Measurements from ENCODE around the gene SLC34A3.

Gene SLC34A3

GRCh38 chr9:137266585-137267453, 36.1 kb downstream of the SLC34A3 start:
- no peak for TF ChIP-seq CTCF (IDR thresholded peaks at IDR 0.05; ENCODE audit: insufficient read depth, low read length)
- no peak for TF ChIP-seq SPI1 (IDR thresholded peaks at IDR 0.05; ENCODE audit: borderline replicate concordance, low read depth)
- TF ChIP-seq GABPA (IDR thresholded peaks at IDR 0.05; ENCODE audit: low read depth), result no peak
- no peak for TF ChIP-seq REST (IDR thresholded peaks at IDR 0.05; ENCODE audit: insufficient replicate concordance, low read depth)
- TF ChIP-seq POLR2AphosphoS5 (IDR thresholded peaks at IDR 0.05; ENCODE audit: low read depth), result no peak
- no peak overlapping the region for H3K4me3 ChIP-seq (replicated peaks; ENCODE audit: insufficient read depth, low read length)
- H3K27ac ChIP-seq (replicated peaks), result no peak overlapping the region
- H3K27me3 ChIP-seq (ENCODE audit: insufficient read depth, poor library complexity, severe bottlenecking), result no peaks in the 10 kb centered on the region
- no peak for DNase-seq (ENCODE audit: low read depth in 1 of 2, low spot score in 1 of 2)

GRCh38 chr9:137267933-137268355, 37.2 kb downstream of the SLC34A3 start:
- Histone ChIP-seq H3K27ac (replicated peaks) (peak overlapping the region; percentile 6; the same call in 1 of the 2 replicates), H3K27me3 (ENCODE audit: insufficient read depth, poor library complexity, severe bottlenecking) (no peaks in the 10 kb centered on the region), H3K4me3 (replicated peaks; ENCODE audit: insufficient read depth, low read length) (no peak overlapping the region)
- peak in 1 of 2 experiments; percentile 67 for DNase-seq (ENCODE audit: low read depth in 1 of 2, low spot score in 1 of 2)
- TF ChIP-seq POLR2AphosphoS5 (IDR thresholded peaks at IDR 0.05; ENCODE audit: low read depth), result no peak
- no peak for TF ChIP-seq CTCF (IDR thresholded peaks at IDR 0.05; ENCODE audit: insufficient read depth, low read length)
- TF ChIP-seq SPI1 (IDR thresholded peaks at IDR 0.05; ENCODE audit: borderline replicate concordance, low read depth), result peak; percentile 8; the same call in 1 of the 2 replicates
- no peak for TF ChIP-seq GABPA (IDR thresholded peaks at IDR 0.05; ENCODE audit: low read depth)

- H3K4me3 ChIP-seq (replicated peaks; ENCODE audit: insufficient read depth, low read length), result no peak overlapping the region
- peak overlapping the region; percentile 6; the same call in 1 of the 2 replicates for H3K27ac ChIP-seq (replicated peaks)
- no peaks in the 10 kb centered on the region for H3K27me3 ChIP-seq (ENCODE audit: insufficient read depth, poor library complexity, severe bottlenecking)
- TF ChIP-seq SPI1 (IDR thresholded peaks at IDR 0.05; ENCODE audit: borderline replicate concordance, low read depth) (no peak), REST (IDR thresholded peaks at IDR 0.05; ENCODE audit: insufficient replicate concordance, low read depth) (no peak), GABPA (IDR thresholded peaks at IDR 0.05; ENCODE audit: low read depth) (no peak), POLR2AphosphoS5 (IDR thresholded peaks at IDR 0.05; ENCODE audit: low read depth) (no peak), CTCF (IDR thresholded peaks at IDR 0.05; ENCODE audit: insufficient read depth, low read length) (no peak)
- DNase-seq (ENCODE audit: low read depth in 1 of 2, low spot score in 1 of 2), result no peak
Observed at GRCh38 chr9:137268538-137269201, 38.0 kb downstream of the SLC34A3 start.

Measured in HL-60 (cell line).